GM12892 (cell line): ENCODE data around the gene SUPV3L1.

Experiments
- POLR2A ChIP-seq: IDR thresholded peaks from 2 replicates; pipeline ENCODE4 v1.6.1; 2011; ENCODE audit warnings: low read depth, low read length, control low read depth
- POLR2AphosphoS5 ChIP-seq: IDR thresholded peaks from 2 replicates; pipeline ENCODE4 v1.6.1; 2011; ENCODE audit warnings: low read depth, low read length, control low read depth
- TAF1 ChIP-seq: IDR thresholded peaks from 2 replicates; pipeline ENCODE4 v1.6.1; 2011; ENCODE audit warnings: low read depth, mild to moderate bottlenecking, control low read depth, low read length, borderline replicate concordance

DNA sequence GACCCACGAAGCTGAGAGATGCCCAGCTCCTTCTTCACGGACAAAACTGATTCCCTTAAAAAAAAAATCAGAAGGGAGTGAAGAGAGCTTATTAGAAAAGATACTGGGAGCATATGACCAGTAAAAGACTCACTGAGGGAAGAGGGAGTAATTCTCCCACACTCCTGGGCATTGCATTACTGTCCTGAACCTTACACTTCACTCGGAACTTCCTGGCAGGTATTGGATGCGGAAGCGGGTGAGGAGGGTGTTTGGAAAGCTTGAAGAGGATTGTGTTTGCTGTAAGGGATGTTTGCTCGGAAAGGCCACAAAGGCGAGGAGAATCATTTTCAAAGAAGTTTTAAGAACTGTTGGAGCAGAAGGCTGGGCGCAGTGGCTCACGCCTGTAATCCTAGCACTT lies 40.5 kb downstream of the SUPV3L1 start:
- TF ChIP-seq POLR2A (no peak), POLR2AphosphoS5 (no peak), TAF1 (no peak)
